CD4-positive, CD25-positive, alpha-beta regulatory T cell (primary cell): ENCODE measurements around the gene TCF4. TPM values are rescaled to one million over a fixed set of nuclear protein-coding genes. Genes with fewer than 3 reads are reported as not detected.
A peak's percentile ranks its signal among the peaks of the same experiment; 100 is the strongest.

Experiments
- ATAC-seq, 2 donors: fragments of 150-1000 bp; cut with Tn5 transposase; one replicate each; pipeline ENCODE4 v1.10.0; 2021; ENCODE audit warnings: low read depth in 2 of 2, moderate number of reproducible peaks in 2 of 2, moderate library complexity in 1 of 2
- DNase-seq, 3 donors: peaks; one replicate each; pipeline versions ENCODE4 v3.0.0 to v3.0.0-alpha.2; 2012 to 2022; ENCODE audit warnings: mixed read lengths in 1 of 3
- H3K27ac ChIP-seq: one replicate; pipeline ENCODE4 v1.7.0; 2013; ENCODE audit warnings: mild to moderate bottlenecking, low read length; ENCODE audit not compliant: insufficient read depth, poor library complexity, severe bottlenecking
- H3K27me3 ChIP-seq: one replicate; pipeline ENCODE4 v1.7.0; 2013; ENCODE audit warnings: low read length; ENCODE audit not compliant: control insufficient read depth, insufficient read depth
- H3K36me3 ChIP-seq: one replicate; pipeline ENCODE4 v1.7.0; 2013; ENCODE audit warnings: mild to moderate bottlenecking, low read length, moderate library complexity; ENCODE audit not compliant: control insufficient read depth, insufficient read depth
- H3K4me1 ChIP-seq: 2 replicates; pipeline ENCODE4 v1.7.0; 2013; ENCODE audit warnings: mild to moderate bottlenecking, low read length; ENCODE audit not compliant: insufficient read depth, control insufficient read depth, poor library complexity, severe bottlenecking
- H3K4me3 ChIP-seq: one replicate; pipeline ENCODE4 v1.7.0; 2013; ENCODE audit warnings: low read depth, mild to moderate bottlenecking, low read length, moderate library complexity
- H3K9me3 ChIP-seq, 2 experiments: 1 replicate in 1 of 2; 2 replicates in 1 of 2; pipeline ENCODE4 v1.7.0; 2013; ENCODE audit warnings: low read length in 2 of 2, mild to moderate bottlenecking in 1 of 2, moderate library complexity in 1 of 2; ENCODE audit not compliant: control insufficient read depth in 2 of 2
- H3K27ac Mint-ChIP-seq, 3 donors: one replicate each; pipeline ENCODE4 v1.8.0; 2020 to 2022; ENCODE audit warnings: mild to moderate bottlenecking in 3 of 3, mixed read lengths in 3 of 3, moderate library complexity in 2 of 3
- H3K27me3 Mint-ChIP-seq: one replicate; pipeline ENCODE4 v1.8.0; 2022; ENCODE audit warnings: mild to moderate bottlenecking, mixed read lengths
- H3K36me3 Mint-ChIP-seq: one replicate; pipeline ENCODE4 v1.8.0; 2020; ENCODE audit warnings: mixed read lengths
- H3K4me1 Mint-ChIP-seq, 4 donors: one replicate each; pipeline ENCODE4 v1.8.0; 2020 to 2022; ENCODE audit warnings: mixed read lengths in 4 of 4, mild to moderate bottlenecking in 1 of 4
- H3K4me3 Mint-ChIP-seq, 4 donors: one replicate each; pipeline ENCODE4 v1.8.0; 2020 to 2022; ENCODE audit warnings: mild to moderate bottlenecking in 4 of 4, mixed read lengths in 4 of 4, moderate library complexity in 3 of 4
- H3K9me3 Mint-ChIP-seq, 7 donors: one replicate each; pipeline ENCODE4 v1.8.0; 2020 to 2022; ENCODE audit warnings: mixed read lengths in 7 of 7, mild to moderate bottlenecking in 3 of 7, moderate library complexity in 2 of 7
- polyA plus RNA-seq, 4 donors: library from polyadenylated mRNA; unstranded; fragments of 300-500 nt; fragmentation: Illumina TruSeq; gene quantifications; one replicate each; pipeline ENCODE4 v1.2.3, GENCODE V29; 2021
- total RNA-seq: library from RNA; stranded (reverse); gene quantifications from one replicate; pipeline ENCODE4 v1.2.3, GENCODE V29; 2022

Gene TCF4
- total and polyA plus RNA-seq, 5 donors from 2014 or later: 0.06 to 2.4 (median 0.92) TPM

DNA sequence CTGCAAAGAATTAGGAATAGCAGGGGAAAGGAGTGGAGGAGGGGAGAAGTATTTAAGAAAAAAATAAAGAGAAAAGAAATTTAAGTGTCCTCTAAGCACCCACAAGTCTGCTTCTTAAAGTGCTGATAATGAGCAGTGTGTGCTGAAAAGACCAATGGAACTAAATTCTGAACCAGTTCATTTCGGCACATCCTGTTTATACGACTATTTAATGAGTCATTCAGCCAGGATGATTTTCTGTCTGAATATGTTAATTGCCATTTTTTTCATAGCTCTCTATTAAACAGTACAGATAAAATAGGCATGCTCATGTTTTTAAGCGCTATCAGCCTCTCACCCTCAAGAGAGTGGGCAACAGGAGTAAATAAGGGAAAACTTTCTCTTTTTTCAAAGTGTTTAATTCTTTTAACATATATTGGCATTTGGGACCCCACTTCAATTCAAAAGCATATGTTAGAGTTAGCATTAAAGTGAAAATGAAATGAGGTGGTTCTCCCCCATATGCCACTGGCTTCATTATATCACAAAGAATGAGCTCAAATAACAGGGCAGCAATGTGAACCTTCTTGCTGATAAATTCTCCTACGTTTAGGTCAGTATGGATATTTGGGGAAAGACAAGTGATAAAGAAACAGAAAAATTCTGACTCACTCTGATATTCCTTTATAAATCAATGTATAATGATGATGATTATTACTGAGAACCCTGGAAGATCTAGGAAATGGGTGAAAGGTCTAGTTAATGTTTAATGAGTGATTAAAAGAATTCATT lies 87.5 kb downstream of the TCF4 start:
- DNase-seq (peak in 1 of 3 donors; percentile 29), ATAC-seq (no peak)
- no peaks in the 10 kb centered on the region for H3K9me3 ChIP-seq
- H3K9me3 Mint-ChIP-seq: peaks cover 0 to 2% (median 0%) of the 10 kb centered on the region in 7 donors
- peaks cover 0 to 2% (median 0%) of the 10 kb centered on the region in 4 donors for H3K4me1 Mint-ChIP-seq
- no peaks in the 10 kb centered on the region for H3K27me3 ChIP-seq
- H3K27me3 Mint-ChIP-seq: no peaks in the 10 kb centered on the region
- H3K36me3 Mint-ChIP-seq: no peaks in the 10 kb centered on the region
- no peak overlapping the region for H3K27ac ChIP-seq
- no peaks in the 10 kb centered on the region for H3K36me3 ChIP-seq
- H3K4me1 ChIP-seq: no peaks in the 10 kb centered on the region
- H3K4me3 ChIP-seq: no peak overlapping the region
- no peak overlapping the region for H3K4me3 Mint-ChIP-seq
- no peak overlapping the region for H3K27ac Mint-ChIP-seq

- Mint-ChIP-seq H3K4me1 (peaks cover 0 to 2% (median 0%) of the 10 kb centered on the region in 4 donors), H3K36me3 (no peaks in the 10 kb centered on the region), H3K9me3 (peaks cover 0 to 1% (median 0%) of the 10 kb centered on the region in 7 donors), H3K27me3 (no peaks in the 10 kb centered on the region), H3K4me3 (no peak overlapping the region), H3K27ac (no peak overlapping the region)
- no peaks in the 10 kb centered on the region for H3K9me3 ChIP-seq
- H3K4me1 ChIP-seq: no peaks in the 10 kb centered on the region
- no peaks in the 10 kb centered on the region for H3K27me3 ChIP-seq
- no peak for ATAC-seq
- no peak overlapping the region for H3K4me3 ChIP-seq
- H3K27ac ChIP-seq: no peak overlapping the region
- no peak for DNase-seq
- H3K36me3 ChIP-seq: no peaks in the 10 kb centered on the region
Observed at GRCh38 chr18:55499526-55499925, 88.5 kb downstream of the TCF4 start.

- no peak overlapping the region for H3K4me3 Mint-ChIP-seq
- Histone ChIP-seq H3K4me1 (no peaks in the 10 kb centered on the region), H3K36me3 (no peaks in the 10 kb centered on the region), H3K27ac (no peak overlapping the region), H3K4me3 (no peak overlapping the region), H3K9me3 (no peaks in the 10 kb centered on the region), H3K27me3 (no peaks in the 10 kb centered on the region)
- DNase-seq (no peak), ATAC-seq (no peak)
- H3K27me3 Mint-ChIP-seq: no peaks in the 10 kb centered on the region
- peaks cover 0 to 2% (median 0%) of the 10 kb centered on the region in 4 donors for H3K4me1 Mint-ChIP-seq
- no peak overlapping the region for H3K27ac Mint-ChIP-seq
- H3K9me3 Mint-ChIP-seq: no peaks in the 10 kb centered on the region
- H3K36me3 Mint-ChIP-seq: no peaks in the 10 kb centered on the region
Observed at GRCh38 chr18:55497825-55498403, 90.1 kb downstream of the TCF4 start.

- H3K27me3 ChIP-seq: no peaks in the 10 kb centered on the region
- ATAC-seq: no peak
- no peaks in the 10 kb centered on the region for H3K36me3 ChIP-seq
- peaks cover 0 to under 1% (median under 1%) of the 10 kb centered on the region in 4 donors for H3K4me1 Mint-ChIP-seq
- H3K27me3 Mint-ChIP-seq: no peaks in the 10 kb centered on the region
- DNase-seq: no peak
- H3K9me3 ChIP-seq: no peaks in the 10 kb centered on the region
- no peak overlapping the region for H3K27ac Mint-ChIP-seq
- H3K36me3 Mint-ChIP-seq: no peaks in the 10 kb centered on the region
- no peak overlapping the region for H3K4me3 ChIP-seq
- peaks cover 0 to 3% (median 0%) of the 10 kb centered on the region in 7 donors for H3K9me3 Mint-ChIP-seq
- H3K4me3 Mint-ChIP-seq: no peak overlapping the region
- no peaks in the 10 kb centered on the region for H3K4me1 ChIP-seq
- no peak overlapping the region for H3K27ac ChIP-seq
Observed at GRCh38 chr18:55494899-55495298, 93.1 kb downstream of the TCF4 start.

DNA sequence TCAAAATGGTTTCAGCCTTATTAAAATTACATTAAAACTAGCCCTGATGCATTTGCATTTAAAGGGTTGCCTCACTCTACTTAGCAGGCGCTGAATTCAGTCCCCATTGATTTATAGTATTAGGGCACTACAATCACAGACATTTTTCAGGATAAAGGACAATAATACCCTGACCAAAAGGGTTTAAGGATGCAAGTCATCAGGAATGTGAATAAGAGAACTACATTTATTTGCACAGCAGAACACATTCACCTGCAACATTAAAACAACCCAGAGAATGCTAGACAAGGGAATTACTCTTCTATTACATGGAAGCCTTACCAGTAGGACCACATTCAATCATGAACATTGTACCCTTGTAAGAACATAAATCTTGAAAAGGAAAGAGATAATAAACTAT lies 93.6 kb downstream of the TCF4 start:
- peaks cover 4% of the 10 kb centered on the region for H3K27me3 Mint-ChIP-seq
- DNase-seq: no peak
- H3K4me1 Mint-ChIP-seq: peaks cover 3 to 5% (median 4%) of the 10 kb centered on the region in 4 donors
- H3K9me3 Mint-ChIP-seq: peaks cover 0 to 3% (median 0%) of the 10 kb centered on the region in 7 donors
- no peaks in the 10 kb centered on the region for H3K36me3 ChIP-seq
- ATAC-seq: no peak
- no peaks in the 10 kb centered on the region for H3K9me3 ChIP-seq
- H3K4me3 ChIP-seq: no peak overlapping the region
- no peak overlapping the region for H3K27ac ChIP-seq
- no peaks in the 10 kb centered on the region for H3K36me3 Mint-ChIP-seq
- no peaks in the 10 kb centered on the region for H3K27me3 ChIP-seq
- H3K4me1 ChIP-seq: no peaks in the 10 kb centered on the region
- no peak overlapping the region for H3K4me3 Mint-ChIP-seq
- no peak overlapping the region for H3K27ac Mint-ChIP-seq

- H3K4me3 Mint-ChIP-seq: no peak overlapping the region
- Histone ChIP-seq H3K9me3 (no peaks in the 10 kb centered on the region), H3K4me1 (no peaks in the 10 kb centered on the region), H3K27ac (no peak overlapping the region), H3K36me3 (no peaks in the 10 kb centered on the region), H3K4me3 (no peak overlapping the region), H3K27me3 (no peaks in the 10 kb centered on the region)
- H3K4me1 Mint-ChIP-seq: peaks cover 5 to 13% (median 6%) of the 10 kb centered on the region in 4 donors
- DNase-seq (no peak), ATAC-seq (no peak)
- H3K9me3 Mint-ChIP-seq: peaks cover 0 to 3% (median 0%) of the 10 kb centered on the region in 7 donors
- H3K27ac Mint-ChIP-seq: no peak overlapping the region
- peaks cover 8% of the 10 kb centered on the region for H3K27me3 Mint-ChIP-seq
- no peaks in the 10 kb centered on the region for H3K36me3 Mint-ChIP-seq
Observed at GRCh38 chr18:55491616-55492015, 96.4 kb downstream of the TCF4 start.

DNA sequence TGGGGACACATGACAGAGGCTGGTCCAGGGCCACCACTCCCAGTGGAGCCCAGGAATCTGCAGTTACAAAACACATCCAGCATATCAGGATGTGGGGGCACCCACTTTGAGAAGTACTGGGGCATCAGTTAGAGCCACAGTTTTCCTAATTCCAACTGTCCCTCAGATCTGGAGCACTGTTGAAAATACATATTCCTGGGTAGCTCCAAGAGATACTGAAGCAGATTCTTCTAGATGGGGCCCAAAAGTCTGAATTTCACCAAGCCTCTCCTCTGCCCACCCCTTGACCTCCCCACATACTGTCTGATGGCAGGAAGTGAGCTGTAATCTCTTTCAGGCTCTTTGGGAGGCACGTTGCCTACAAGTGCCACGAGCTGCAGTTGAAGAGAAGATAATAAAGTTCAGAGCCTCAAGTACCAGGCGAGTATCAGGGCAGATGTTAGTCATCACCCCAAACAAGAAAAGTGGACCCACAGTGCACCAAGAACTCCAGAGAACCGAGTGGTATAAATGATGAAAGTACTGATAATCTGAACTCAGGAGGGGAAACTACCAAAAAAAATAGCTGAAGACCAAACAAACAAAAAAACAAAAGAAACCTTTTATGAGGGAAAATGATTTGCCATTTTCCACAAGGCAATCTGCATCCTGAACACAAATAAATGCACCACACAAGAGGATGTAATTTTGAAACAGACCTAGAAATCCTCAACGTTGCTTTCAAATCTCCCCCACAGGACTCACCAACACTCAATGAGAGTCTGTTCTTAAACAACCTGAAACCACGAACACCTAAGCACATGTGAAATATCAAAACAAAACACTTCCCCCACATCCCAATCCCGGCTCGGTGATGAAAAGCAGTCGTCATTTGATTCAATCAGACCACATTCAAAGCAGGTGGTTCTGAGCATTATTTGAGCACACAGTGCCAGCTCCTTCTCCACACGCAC lies 98.7 kb downstream of the TCF4 start:
- Histone ChIP-seq H3K4me3 (no peak overlapping the region), H3K9me3 (no peaks in the 10 kb centered on the region), H3K27me3 (no peaks in the 10 kb centered on the region), H3K27ac (no peak overlapping the region), H3K4me1 (no peaks in the 10 kb centered on the region), H3K36me3 (no peaks in the 10 kb centered on the region)
- DNase-seq (no peak), ATAC-seq (no peak)
- peaks cover 0 to 3% (median 0%) of the 10 kb centered on the region in 7 donors for H3K9me3 Mint-ChIP-seq
- H3K27ac Mint-ChIP-seq: peak overlapping the region in 1 of 3 donors; percentile 65
- H3K4me3 Mint-ChIP-seq: peak overlapping the region in 1 of 4 donors; percentile 29
- H3K27me3 Mint-ChIP-seq: peaks cover 8% of the 10 kb centered on the region
- H3K36me3 Mint-ChIP-seq: no peaks in the 10 kb centered on the region
- H3K4me1 Mint-ChIP-seq: peaks cover 5 to 13% (median 6%) of the 10 kb centered on the region in 4 donors
